ENCODE measurements around the gene ZDHHC13.

DNA sequence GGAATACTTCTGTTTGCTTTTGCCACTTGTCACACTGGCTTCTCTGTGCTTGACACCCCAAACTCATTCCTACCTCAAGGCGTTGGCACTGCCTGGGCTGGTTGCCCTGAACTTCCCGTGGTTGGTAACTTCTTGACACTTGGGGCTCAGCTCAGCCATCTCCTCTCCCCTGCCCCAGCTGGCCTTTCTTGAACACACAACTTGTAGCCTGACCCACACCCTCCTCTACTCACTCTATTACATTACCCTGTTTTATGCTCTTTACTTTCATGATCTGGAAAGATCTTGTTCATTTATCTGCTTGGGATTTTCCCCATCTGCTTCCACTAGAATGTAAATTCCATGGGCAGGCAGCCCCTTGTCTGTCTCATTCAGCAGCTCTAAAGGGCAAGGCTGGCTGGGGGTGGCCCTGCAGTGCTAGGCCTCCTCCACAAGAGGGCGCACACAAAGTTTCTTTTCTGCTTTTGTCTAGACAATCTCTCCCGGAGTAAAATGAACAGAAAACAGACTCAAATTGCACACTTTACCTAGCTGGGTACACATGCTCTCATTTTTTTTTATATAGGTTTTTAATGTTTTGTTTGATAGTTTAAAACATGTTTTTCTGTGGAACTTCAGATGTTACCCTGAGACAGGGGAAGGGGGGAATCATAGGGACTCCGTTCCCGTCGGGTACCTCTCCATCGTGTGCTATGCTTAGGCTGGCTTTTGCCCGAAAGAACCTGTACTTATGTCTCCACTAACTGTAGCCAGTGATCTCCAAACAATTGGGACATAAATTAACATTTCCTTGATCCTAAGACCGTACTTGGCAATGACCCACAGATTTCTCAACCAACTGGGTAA lies 40.0 kb upstream of the ZDHHC13 start:
- TF ChIP-seq, protein P1, sequence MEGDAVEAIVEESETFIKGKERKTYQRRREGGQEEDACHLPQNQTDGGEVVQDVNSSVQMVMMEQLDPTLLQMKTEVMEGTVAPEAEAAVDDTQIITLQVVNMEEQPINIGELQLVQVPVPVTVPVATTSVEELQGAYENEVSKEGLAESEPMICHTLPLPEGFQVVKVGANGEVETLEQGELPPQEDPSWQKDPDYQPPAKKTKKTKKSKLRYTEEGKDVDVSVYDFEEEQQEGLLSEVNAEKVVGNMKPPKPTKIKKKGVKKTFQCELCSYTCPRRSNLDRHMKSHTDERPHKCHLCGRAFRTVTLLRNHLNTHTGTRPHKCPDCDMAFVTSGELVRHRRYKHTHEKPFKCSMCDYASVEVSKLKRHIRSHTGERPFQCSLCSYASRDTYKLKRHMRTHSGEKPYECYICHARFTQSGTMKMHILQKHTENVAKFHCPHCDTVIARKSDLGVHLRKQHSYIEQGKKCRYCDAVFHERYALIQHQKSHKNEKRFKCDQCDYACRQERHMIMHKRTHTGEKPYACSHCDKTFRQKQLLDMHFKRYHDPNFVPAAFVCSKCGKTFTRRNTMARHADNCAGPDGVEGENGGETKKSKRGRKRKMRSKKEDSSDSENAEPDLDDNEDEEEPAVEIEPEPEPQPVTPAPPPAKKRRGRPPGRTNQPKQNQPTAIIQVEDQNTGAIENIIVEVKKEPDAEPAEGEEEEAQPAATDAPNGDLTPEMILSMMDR (IDR thresholded peaks at IDR 0.05; ENCODE audit: insufficient read depth, low read depth, low read length), result peak; percentile 98
- no peak for TF ChIP-seq EZH2 (IDR thresholded peaks at IDR 0.05; ENCODE audit: insufficient read depth, low read length)
